GM12873 (cell line): ENCODE measurements around the gene PNPO.

Source experiments
- CTCF ChIP-seq: IDR thresholded peaks from 2 replicates; pipeline ENCODE4 v1.5.1; 2012; ENCODE audit warnings: low read depth, mild to moderate bottlenecking, moderate library complexity, low read length, control low read depth; ENCODE audit not compliant: insufficient read depth; ENCODE audit errors: missing control alignments

PNPO gene

GRCh38 chr17:47935961-47936360 is 5.4 kb upstream of the PNPO start:
- TF ChIP-seq CTCF, result no peak

DNA sequence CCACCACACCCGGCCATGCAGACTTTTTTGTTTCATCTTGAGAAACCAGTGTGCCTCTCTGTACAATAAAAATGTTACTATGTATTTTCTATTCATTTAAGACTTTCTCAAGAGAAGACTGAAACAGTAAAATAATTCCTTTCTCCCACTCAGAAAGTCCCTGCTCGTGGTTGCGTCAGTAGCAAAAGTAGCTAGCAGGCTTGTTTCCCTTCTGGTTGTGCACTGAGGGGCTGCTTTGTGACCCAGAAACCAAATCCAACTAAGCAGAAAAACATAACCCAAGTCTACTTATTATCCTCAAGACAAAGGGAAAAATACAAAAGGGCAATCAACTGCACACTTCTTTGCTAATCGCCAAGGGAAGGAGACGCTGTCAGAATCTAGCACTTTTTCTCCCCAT is 3.4 kb upstream of the PNPO start:
- TF ChIP-seq CTCF, result no peak

- TF ChIP-seq CTCF, result no peak
Observed at GRCh38 chr17:47942096-47942510, 732 bp downstream of the PNPO start.

- TF ChIP-seq CTCF, result no peak
Observed at GRCh38 chr17:47942568-47942967, 1.2 kb downstream of the PNPO start.

- no peak for TF ChIP-seq CTCF
Observed at GRCh38 chr17:47945080-47945479, 3.7 kb downstream of the PNPO start.

DNA sequence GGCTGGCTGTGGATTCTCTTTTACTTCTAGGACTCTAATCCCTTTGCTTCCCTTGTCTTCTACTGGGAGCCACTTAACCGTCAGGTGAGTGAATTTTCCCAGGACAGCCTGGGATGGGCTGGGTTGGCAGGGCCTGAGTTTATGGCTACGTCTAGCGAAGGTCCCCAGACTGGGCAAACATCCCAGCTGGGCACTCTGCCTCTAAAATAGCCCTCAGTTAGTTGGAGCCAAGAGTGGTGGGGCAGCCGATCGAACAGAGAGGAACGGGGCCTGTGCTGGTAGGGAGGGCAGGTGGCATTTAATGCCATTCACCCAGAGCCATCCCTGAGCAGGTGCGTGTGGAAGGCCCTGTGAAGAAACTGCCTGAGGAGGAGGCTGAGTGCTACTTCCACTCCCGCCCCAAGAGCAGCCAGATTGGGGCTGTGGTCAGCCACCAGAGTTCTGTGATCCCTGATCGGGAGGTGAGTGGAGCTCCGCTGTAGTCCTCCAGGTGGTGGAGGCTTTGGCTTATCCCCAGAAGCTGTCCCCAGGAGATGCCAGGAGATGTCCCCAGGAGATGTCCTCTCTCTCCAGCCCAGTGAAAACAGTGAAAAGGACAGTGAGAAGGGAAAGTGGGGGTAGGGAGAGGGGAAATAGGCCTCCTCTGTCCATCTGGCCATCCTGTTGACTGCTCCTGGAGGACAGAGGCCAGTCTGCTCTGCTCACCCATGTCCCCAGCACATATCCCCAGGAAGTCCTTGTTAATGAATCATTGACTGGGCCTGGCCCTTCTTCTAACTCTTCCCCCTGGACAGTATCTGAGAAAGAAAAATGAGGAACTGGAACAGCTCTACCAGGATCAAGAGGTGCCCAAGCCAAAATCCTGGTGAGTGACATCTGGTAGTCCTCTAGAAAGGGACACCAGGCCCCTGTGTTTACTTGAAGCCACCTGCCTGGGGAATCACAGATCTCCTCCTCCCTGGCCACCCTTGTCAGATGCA is 4.4 kb downstream of the PNPO start:
- TF ChIP-seq CTCF, result no peak

DNA sequence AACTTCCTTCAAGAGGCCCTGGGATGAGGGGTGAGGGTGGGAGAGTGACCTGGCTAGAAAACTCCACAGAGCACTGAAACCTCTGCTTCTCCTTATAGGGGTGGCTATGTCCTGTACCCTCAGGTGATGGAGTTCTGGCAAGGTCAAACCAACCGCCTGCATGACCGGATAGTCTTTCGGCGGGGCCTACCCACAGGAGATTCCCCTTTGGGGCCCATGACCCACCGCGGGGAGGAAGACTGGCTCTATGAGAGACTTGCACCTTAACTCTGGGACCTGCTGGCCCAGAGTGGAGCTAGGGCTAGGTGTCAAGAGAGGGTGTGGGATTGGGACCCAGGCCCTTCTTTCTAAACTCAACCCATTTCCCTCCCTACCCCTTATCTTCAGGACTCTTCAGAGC is 5.1 kb downstream of the PNPO start:
- TF ChIP-seq CTCF, result no peak
